NCI-H2196 treated with DMSO at 0.1 percent for 48 hours (cell line): ENCODE measurements around the gene TTI1.

Source experiments
- DNase-seq: peaks from one replicate; lab custom pipeline; 2025; ENCODE audit not compliant: unreplicated experiment; lab: John Stamatoyannopoulos, UW

Gene TTI1

DNA sequence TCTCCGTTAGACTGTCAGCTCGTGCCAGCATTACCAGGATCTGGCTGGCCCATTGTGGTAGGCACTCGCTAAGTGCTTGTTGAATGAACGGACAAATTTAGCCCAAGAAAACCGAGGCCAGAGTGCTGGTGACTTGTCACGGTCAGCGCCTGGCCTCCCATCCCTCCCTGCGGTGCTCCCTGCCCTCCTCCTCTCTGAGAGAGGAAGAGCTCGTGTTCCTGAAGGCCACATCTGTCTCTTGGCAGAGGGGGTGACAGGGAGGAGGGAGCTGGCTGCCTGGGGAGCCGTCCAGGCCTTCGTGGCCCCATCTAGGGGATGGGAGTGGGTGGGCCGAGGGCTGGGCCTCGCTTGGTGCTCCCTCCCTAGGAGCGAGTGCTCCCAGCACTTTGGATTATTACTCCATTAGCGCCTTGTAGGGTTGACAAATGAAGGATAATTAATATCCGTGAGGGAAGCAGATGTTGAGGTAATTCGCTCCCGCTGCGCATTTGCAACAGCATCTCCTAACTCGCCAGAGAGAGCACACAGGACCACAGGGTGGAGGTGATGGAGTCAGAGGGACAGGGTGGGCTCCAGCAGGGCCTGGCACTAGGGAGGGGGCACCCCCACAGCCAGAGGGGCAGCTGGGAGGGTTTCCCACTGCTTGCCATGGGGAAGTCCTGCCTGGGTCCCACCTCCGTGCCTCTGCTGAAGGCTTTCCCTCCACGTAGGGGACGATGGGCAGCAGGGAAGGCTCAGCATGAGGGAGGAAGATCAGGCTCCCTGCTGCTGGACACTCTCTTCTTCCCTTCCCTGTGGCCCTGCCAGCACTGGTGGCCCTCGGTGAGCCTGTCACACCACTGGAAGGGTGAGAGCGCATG lies 93.3 kb downstream of the TTI1 start:
- DNase-seq, result no peak

GRCh38 chr20:37938954-37939353 lies 94.3 kb downstream of the TTI1 start:
- no peak for DNase-seq

DNA sequence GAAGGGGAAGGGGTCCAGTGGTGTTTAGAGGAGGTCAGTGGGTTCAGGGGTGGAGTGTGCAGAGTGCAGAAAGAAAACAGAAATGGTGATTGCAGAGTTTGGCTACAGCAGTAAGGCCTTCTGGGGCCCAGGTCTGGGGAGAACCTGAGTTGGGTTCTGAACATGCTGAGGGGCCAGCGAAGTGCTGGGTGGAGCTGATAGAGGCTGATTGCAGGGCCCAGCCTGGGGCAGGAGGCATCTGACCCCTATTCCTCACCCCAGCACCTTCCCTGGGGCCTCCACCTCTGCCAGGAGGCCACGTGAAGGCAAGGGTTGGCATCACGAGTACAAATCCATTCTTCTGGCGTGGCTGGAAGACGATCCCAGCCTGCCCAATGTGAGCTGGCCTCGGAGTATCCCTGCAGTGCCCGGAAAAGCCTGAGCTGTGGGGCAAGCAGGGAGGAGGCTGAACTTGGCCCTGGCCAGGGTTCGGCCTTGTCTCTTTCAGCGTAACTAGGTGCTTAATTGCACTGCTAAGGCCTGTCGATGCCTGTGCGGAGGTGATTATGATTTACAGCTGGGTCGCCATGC lies 95.0 kb downstream of the TTI1 start:
- no peak for DNase-seq

- DNase-seq, result no peak
Observed at GRCh38 chr20:37937686-37938085, 95.6 kb downstream of the TTI1 start.

- no peak for DNase-seq
Observed at GRCh38 chr20:37936451-37936850, 96.8 kb downstream of the TTI1 start.

DNA sequence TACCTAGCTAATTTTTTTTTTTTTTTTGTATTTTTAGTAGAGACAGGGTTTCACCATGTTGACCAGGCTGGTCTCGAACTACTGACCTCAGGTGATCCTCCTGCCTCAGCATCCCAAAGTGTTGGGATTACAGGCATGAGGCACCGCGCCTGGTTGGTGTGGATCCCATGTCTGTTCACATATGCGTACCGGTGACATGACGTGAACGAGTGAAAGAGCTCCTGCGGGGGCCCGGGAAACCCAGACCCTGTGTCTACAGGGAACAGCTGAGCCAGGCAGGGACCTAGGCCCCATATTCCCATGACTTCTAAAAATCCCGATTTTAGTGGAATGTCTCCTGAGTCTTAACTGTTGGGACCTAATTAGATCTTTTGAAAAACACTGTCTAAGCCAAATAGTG lies 97.2 kb downstream of the TTI1 start:
- DNase-seq, result no peak

- DNase-seq, result no peak
Observed at GRCh38 chr20:37935435-37935834, 97.8 kb downstream of the TTI1 start.

GRCh38 chr20:37934634-37935375 lies 98.5 kb downstream of the TTI1 start:
- DNase-seq, result no peak

DNA sequence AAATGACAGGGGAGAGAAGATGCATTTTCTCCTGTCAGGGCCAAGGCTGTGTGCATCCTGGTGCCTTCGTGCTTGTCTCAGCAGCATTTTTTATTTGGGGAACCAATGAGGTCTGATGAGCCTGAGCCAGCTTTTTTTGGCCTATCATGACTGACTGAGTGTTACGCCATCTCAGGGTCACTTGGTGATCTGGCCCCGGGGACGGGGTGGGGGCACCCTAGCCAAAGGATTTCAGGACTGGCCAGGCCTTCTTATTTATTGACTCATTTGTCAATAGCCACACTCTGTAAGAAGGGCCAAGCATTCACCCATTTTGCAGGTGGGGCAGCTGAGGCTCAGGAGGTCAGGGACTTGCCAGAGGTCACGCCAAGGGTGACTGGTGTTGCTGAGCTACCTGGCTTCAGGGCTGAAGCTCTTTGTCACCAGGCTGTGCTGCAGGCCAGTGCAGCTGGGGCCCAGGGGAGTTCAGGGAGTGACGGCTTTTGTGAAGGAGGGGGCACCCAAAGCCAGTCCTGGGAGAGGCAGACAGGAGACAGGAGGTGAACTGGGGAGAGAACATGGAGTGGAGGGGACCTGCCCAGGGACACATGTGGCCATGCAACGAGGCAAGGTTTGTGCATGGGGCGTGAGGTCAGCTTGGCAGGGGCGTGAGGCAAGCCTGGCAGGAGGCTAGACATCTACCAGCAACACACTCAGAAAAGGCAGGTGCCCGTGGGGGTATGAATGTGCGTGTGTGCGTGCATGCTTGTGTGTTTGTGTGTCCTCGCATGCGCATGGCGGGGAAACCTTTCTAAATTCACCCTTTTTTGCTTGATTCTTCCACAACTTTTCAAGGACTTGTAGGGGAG lies 99.2 kb downstream of the TTI1 start:
- no peak for DNase-seq
